ENCODE data around the gene PSAPL1.

Gene PSAPL1

GRCh38 chr4:7381890-7382633 is 52.7 kb downstream of the PSAPL1 start:
- no peak for DNase-seq (ENCODE audit: low read depth)

- no peak for DNase-seq (ENCODE audit: low read depth)
Measured at GRCh38 chr4:7381221-7381889, 53.4 kb downstream of the PSAPL1 start.
